Tibial nerve (tissue), 3 donors: ENCODE data around the gene TMEM269.
"Not testable (repeated sequence)": the region's sequence is repeated elsewhere in the genome, so short reads cannot be mapped to it uniquely, and the experiment has no call there.

ENCODE experiments used
- CTCF ChIP-seq, 5 experiments: fragments of 200-600 bp in 3 of 5; fragments of 450-650 bp in 2 of 5; sonication (generic) in 3 of 5; IDR thresholded peaks; one replicate each; pipeline ENCODE4 v1.5.1; 2016 to 2019; ENCODE audit warnings: antibody characterized with exemption in 5 of 5, mild to moderate bottlenecking in 3 of 5, moderate library complexity in 2 of 5
- POLR2A ChIP-seq, 2 donors: fragments of 450-650 bp; IDR thresholded peaks; one replicate each; pipeline ENCODE4 v1.6.1; 2017; ENCODE audit warnings: antibody characterized with exemption in 2 of 2, mild to moderate bottlenecking in 2 of 2, moderate library complexity in 2 of 2

DNA sequence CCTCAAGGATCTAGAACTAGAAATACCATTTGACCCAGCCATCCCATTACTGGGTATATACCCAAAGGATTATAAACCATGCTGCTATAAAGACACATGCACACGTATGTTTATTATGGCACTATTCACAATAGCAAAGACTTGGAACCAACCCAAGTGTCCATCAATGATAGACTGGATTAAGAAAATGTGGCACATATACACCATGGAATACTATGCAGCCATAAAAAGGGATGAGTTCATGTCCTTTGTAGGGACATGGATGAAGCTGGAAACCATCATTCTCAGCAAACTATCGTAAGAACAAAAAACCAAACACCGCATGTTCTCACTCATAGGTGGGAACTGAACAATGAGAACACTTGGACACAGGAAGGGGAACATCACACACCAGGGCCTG lies 30.0 kb downstream of the TMEM269 start:
- TF ChIP-seq CTCF, POLR2A (IDR thresholded peaks at IDR 0.05): not testable (repeated sequence)
